ENCODE measurements around the gene IRX3. TPM values are rescaled to one million over a fixed set of nuclear protein-coding genes. Genes with fewer than 3 reads are reported as not detected.
A peak's percentile ranks its signal among the peaks of the same experiment; 100 is the strongest.

Gene IRX3
- total RNA-seq, 2 donors from 2014 or later, result 1.7 to 2.5 TPM

DNA sequence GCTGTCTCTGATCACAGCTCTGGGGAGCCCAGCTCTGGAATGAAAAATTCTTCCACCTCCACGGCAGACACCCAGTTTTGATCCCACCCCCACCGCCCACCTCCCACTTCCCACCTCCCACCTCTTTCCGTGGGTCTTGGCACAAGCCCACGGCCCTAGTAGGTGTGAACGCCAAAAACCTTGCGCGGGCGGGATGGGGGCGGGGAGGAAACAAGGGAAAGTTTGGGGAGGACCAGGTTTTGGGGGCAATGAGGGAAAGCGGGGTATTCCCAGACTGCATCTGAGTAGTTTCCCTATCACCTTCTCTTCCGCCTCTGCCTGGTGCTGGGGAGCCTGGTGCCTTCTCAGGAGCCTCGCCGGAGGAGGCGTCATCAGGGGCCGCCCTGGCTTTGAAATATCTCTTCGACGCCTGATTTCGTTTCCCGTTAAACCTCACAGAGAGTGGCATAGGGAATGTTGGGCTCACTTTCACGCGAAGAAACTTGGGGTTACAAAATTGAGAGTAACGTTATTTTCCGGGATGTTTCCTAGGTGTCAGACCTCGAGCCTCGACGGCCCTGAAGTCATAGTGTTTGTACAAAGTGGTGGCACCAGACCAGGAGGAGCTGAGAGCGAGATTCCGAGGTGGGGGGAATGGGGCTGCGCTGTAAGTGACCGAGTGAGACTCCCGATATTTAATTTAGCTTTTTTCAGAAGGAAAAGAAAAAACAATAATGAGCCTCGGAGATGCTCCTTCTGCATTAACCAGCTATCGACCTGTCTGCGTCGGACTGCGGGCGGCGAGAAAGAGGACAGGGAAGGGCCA is 1.6 kb upstream of the IRX3 start:
- peaks cover 6 to 11% of the 10 kb centered on the region in 2 donors for H3K36me3 Mint-ChIP-seq (ENCODE audit: insufficient read depth in 2 of 2)
- H3K4me3 Mint-ChIP-seq, result peak overlapping the region in 1 of 2 donors; percentile 71
- H3K27ac Mint-ChIP-seq, result no peak overlapping the region
- DNase-seq (no peak), ATAC-seq (replicated peaks in 1 of 2) (no peak)
- no peaks in the 10 kb centered on the region for H3K9me3 Mint-ChIP-seq
- peaks cover 75% of the 10 kb centered on the region for H3K27me3 Mint-ChIP-seq (ENCODE audit: low read depth)
- H3K4me1 Mint-ChIP-seq (ENCODE audit: low read depth), result peaks cover 36% of the 10 kb centered on the region

DNA sequence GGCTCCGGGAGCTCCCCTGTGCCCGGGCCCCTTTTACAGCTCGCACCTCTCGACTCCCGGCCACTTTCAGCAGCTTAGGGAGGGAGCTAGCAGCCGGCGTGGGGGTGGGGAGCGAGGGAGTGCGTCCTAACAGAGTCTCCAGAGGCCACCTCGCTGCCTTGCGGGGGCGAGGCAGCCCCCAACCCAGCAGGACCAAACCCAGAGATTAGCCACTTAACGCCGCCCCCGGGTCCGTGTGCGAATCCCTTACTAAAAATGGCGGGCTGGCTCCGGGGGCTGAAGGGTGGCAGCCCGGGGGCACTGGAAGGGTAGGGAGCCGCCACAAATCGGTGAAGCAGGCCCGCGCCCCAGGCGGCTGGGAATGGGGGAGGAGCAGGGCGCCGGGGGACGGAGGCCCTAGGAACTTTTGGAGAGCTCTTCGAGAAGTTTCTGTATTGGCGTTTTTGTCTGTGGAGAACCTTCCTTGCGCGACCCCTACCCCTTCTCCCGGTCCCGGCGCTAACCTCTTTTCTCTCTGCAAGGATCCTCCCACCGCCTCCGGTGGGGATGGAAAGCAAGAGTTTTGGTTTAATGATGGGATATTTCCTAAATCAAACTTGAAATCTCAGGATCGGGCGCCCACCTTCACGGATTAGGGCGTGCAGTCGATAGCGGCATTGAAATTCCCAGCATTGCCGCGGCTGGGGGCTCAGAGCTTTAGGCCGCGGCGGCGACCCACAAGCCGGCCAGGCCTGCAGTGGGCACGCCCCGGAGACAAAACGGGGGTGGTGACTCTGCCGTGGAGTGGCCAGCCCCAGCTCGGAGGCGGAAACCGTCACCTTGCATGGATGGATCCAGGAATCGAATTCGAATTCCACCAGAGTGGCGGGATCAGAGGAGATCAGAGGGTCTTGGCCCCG is 793 bp upstream of the IRX3 start:
- Mint-ChIP-seq H3K36me3 (ENCODE audit: insufficient read depth in 2 of 2) (peaks cover 6 to 11% of the 10 kb centered on the region in 2 donors), H3K27me3 (ENCODE audit: low read depth) (peaks cover 76% of the 10 kb centered on the region), H3K4me3 (peak overlapping the region; percentile 49 to 71), H3K9me3 (no peaks in the 10 kb centered on the region), H3K27ac (no peak overlapping the region), H3K4me1 (ENCODE audit: low read depth) (peaks cover 41% of the 10 kb centered on the region)
- DNase-seq (no peak), ATAC-seq (replicated peaks in 1 of 2) (no peak)

DNA sequence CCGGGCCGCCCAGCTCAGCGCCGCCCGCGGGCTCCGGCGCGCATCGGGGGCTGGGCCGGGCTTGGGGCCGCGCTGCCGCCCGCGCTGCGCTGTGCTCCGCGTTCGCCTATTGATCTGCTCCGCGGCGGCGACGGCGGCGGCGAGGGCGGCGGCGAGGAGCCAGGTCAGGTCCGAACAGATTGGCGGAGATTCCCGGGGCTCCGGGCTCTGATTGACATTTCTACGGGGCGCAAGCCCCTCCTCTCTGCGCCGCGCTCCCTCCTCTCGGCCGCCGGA is 559 bp downstream of the IRX3 start:
- peaks cover 75% of the 10 kb centered on the region for H3K27me3 Mint-ChIP-seq (ENCODE audit: low read depth)
- H3K4me3 Mint-ChIP-seq, result peak overlapping the region; percentile 79 to 91

DNA sequence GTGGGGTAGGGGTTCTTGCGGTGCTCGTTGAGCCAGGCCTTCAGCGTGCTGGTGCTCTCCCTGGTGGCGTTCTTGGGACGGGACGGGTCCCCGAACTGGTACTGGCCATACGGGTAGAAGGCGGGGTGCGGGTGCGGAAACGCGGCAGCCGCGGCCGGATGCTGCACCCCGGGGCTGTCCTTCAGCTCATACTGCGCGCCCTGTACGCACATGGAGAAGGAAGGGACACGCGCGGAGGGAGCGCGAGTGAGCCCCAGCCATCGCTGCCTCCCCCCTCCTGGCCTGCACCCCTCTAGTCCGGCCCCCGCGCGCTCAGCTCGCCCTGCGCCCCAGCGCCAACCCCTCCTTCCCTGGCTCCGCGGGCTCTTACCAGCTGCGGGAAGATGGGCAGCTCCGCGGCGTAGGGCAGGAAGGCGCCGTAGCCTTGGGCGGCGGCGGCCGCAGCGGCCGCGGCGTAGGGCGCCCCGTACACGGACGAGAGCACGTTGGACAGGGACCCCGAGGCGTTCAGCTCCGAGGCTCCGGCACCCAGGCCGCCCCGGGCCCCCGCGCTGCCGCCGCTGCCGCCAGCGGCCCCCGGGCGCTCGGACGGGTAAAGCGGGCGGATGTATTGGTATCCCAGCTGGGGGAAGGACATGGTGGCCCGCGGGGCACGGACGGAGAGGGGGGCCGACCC is 1.0 kb downstream of the IRX3 start:
- no peaks in the 10 kb centered on the region for H3K9me3 Mint-ChIP-seq
- peaks cover 42% of the 10 kb centered on the region for H3K4me1 Mint-ChIP-seq (ENCODE audit: low read depth)
- H3K4me3 Mint-ChIP-seq, result peak overlapping the region; percentile 63 to 88
- DNase-seq (no peak), ATAC-seq (replicated peaks in 1 of 2) (peak; percentile 16 to 27)
- H3K27me3 Mint-ChIP-seq (ENCODE audit: low read depth), result peaks cover 75% of the 10 kb centered on the region
- H3K27ac Mint-ChIP-seq, result peak overlapping the region; percentile 21
- peaks cover 3 to 8% of the 10 kb centered on the region in 2 donors for H3K36me3 Mint-ChIP-seq (ENCODE audit: insufficient read depth in 2 of 2)

More for the DNA sequence above, 559 bp downstream of the IRX3 start:
- H3K27ac Mint-ChIP-seq, result peak overlapping the region; percentile 80
- peaks cover 46% of the 10 kb centered on the region for H3K4me1 Mint-ChIP-seq (ENCODE audit: low read depth)
- no peaks in the 10 kb centered on the region for H3K9me3 Mint-ChIP-seq
- ATAC-seq (replicated peaks in 1 of 2) (peak; percentile 13 to 20), DNase-seq (no peak)
- H3K36me3 Mint-ChIP-seq (ENCODE audit: insufficient read depth in 2 of 2), result peaks cover 6 to 11% of the 10 kb centered on the region in 2 donors

DNA sequence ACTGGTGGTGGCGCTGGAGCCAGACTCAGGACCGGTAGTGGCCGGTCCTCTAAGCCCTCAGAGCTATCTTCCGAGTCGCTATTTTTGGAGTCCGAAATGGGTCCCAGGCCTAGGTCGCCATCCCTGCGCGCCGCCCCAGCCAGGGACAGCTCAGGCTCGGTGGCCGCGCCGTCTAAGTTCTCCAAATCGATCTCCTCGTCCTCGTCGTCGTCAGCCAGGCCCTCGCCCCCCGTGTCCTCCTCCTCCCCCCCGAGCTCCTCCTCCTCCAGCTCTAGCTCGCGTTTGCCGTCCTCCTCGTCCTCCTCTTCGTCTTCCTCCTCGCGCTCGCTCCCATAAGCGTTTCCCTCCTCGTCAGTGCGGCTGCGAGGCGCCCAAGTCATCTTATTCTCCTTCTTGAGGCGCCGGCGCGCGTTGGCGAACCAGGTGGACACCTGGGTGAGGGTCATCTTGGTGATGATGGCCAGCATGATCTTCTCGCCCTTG is 1.6 kb downstream of the IRX3 start:
- DNase-seq, result no peak
- Mint-ChIP-seq H3K4me1 (ENCODE audit: low read depth) (peaks cover 39% of the 10 kb centered on the region), H3K36me3 (ENCODE audit: insufficient read depth in 2 of 2) (peaks cover 3 to 8% of the 10 kb centered on the region in 2 donors), H3K27ac (peak overlapping the region; percentile 21), H3K9me3 (no peaks in the 10 kb centered on the region), H3K27me3 (ENCODE audit: low read depth) (peaks cover 75% of the 10 kb centered on the region), H3K4me3 (peak overlapping the region; percentile 63 to 88)
- ATAC-seq (replicated peaks in 1 of 2), result no peak

DNA sequence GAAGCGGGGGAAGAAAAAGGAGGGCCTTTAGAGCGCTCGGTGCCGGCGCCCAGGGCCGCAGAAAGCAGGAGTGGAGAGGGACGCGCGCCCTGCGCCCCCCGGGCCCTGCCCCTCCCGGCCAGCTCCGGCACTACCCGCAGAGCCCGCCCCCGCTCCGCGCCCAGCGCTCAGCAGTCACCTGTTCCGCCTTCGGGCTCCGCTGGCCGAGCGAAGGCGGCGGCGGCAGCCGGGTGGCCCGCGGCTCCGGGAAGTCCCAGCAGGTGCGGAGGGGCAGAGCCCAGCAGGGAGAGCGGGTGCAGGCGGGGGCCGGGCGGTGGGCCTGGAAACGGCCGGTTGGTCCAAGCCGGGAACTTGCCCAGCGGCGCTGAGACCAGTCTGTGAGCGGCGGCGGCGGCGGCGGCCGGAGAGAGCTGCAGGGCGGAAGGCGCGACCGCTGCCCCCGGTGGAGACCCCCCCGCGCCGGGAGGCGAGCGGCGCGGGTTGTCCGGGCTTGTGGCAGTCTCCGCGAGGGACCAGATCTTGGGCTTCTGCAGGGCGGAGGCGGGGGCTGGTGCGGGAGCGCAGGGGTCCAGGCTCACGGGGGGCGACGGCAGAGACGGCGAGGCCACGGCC is 2.2 kb downstream of the IRX3 start:
- Mint-ChIP-seq H3K4me3 (peak overlapping the region; percentile 19 to 88), H3K27me3 (ENCODE audit: low read depth) (peaks cover 75% of the 10 kb centered on the region), H3K4me1 (ENCODE audit: low read depth) (peaks cover 38% of the 10 kb centered on the region), H3K27ac (no peak overlapping the region), H3K9me3 (no peaks in the 10 kb centered on the region), H3K36me3 (ENCODE audit: insufficient read depth in 2 of 2) (peaks cover 3 to 8% of the 10 kb centered on the region in 2 donors)
- DNase-seq, result no peak
- ATAC-seq (replicated peaks in 1 of 2), result no peak

DNA sequence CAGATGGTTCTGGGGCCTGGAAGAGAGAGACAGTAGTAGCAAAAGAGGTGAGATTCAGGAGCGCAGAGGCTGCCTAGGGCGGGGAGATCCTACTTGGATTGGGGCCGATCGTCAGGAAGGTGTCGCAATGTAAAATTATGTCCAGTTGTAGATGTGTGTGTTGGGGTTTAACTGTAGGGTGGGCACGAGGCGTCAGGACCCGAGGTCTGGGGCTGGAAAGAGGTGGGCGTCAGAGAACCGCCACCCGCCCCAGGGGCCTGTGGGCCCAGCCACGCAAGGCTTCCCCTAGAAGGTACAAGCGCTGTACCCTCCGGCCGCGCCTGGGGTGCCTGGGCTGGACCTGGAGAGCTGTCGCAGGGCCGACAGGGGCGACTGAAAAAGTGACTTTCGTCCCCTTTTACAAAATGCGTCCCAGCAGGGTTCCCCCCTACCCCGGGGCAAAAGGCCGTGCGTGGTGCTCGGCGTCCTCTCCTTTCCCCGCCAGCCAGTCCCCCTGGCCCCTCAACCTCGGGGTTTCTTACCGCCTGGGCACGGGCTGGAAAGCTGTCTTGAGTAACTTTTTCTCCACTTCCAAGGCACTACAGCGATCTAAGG is 2.8 kb downstream of the IRX3 start:
- no peak for ATAC-seq (replicated peaks in 1 of 2)
- H3K27me3 Mint-ChIP-seq (ENCODE audit: low read depth), result peaks cover 70% of the 10 kb centered on the region
- DNase-seq, result no peak
- H3K27ac Mint-ChIP-seq, result no peak overlapping the region
- H3K36me3 Mint-ChIP-seq (ENCODE audit: insufficient read depth in 2 of 2), result peaks cover 3 to 8% of the 10 kb centered on the region in 2 donors
- H3K4me1 Mint-ChIP-seq (ENCODE audit: low read depth), result peaks cover 34% of the 10 kb centered on the region
- H3K4me3 Mint-ChIP-seq, result peak overlapping the region; percentile 19 to 68
- H3K9me3 Mint-ChIP-seq, result no peaks in the 10 kb centered on the region

DNA sequence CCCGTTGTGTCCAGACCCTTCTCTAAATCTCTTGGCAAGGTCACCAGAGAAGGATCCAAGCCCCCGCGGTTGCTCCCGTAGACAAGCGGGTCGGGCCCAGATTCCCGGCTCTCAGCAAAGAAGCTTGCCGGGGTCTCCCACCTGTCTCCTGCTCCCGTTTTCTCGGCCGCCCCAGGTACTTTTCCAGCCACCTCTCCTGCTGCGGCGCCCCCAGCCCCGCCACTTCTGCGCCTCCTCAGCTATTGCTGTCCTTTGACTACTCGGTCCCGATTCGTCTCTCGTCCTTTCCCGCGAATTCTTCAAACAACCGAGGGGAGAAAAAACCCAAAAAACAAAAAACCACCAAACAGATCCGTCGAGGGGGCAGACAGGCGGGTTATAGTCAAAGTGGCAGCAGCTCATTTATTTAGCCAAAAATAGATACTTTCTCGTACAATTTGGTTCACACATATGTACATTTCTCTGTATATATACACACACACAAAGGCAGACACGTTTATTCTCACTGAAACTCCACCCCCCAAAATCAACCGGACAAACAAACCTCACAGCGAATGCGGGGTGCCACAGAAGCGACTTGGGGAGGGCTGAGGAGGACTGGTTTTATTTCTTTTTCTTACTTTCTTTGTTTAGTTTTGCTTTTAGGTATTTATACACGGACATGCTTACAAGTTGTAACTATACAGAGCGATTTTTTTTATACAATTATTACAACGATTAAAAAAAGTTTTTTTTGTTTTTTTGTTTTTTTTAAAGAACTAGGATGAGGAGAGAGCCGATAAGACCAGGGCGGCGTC is 3.5 kb downstream of the IRX3 start:
- H3K9me3 Mint-ChIP-seq, result no peaks in the 10 kb centered on the region
- peaks cover 3 to 8% of the 10 kb centered on the region in 2 donors for H3K36me3 Mint-ChIP-seq (ENCODE audit: insufficient read depth in 2 of 2)
- H3K4me3 Mint-ChIP-seq, result peak overlapping the region; percentile 61 to 68
- ATAC-seq (replicated peaks in 1 of 2), result no peak
- H3K27me3 Mint-ChIP-seq (ENCODE audit: low read depth), result peaks cover 69% of the 10 kb centered on the region
- H3K4me1 Mint-ChIP-seq (ENCODE audit: low read depth), result peaks cover 33% of the 10 kb centered on the region
- peak overlapping the region; percentile 34 for H3K27ac Mint-ChIP-seq
- DNase-seq, result no peak

DNA sequence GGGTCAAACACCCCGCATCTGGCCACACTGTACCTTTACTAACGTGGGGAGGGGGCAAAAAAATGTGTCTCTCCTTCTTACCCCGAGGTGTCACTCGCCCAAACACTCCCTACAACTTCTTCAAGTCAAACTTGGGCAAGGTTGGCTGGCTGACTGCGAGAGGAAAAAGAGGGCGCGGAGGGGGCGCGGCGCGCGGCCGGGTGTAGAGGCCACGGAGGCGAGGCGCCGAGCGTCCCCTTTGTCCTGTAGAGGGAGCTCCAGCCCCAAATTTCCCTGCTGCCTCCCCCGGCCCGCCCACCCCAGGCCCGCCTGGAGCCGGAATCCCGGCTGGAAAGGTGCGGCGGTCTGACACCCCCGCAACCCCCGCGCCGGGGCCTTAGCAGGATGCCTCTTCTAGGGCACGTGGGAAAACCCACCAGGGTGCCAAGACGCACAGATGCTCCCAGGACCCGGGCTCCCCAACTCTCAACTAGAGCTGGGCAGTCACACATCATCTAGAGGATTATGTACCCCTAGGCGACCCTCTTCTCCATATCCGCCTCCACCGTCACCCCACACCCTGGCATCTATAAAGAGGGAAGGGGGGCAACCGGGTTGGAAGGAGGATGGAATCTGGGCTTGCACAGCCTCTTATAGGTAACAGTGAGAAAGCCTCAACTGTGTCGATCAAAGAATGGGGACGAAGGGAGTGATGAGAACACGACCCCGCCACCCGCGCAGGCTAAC is 4.2 kb downstream of the IRX3 start:
- H3K4me1 Mint-ChIP-seq (ENCODE audit: low read depth), result peaks cover 33% of the 10 kb centered on the region
- ATAC-seq (replicated peaks in 1 of 2) (peak; percentile 49 to 54), DNase-seq (peak; percentile 56 to 57)
- peak overlapping the region; percentile 72 to 79 for H3K4me3 Mint-ChIP-seq
- no peak overlapping the region for H3K27ac Mint-ChIP-seq
- H3K9me3 Mint-ChIP-seq, result no peaks in the 10 kb centered on the region
- peaks cover 3 to 8% of the 10 kb centered on the region in 2 donors for H3K36me3 Mint-ChIP-seq (ENCODE audit: insufficient read depth in 2 of 2)
- H3K27me3 Mint-ChIP-seq (ENCODE audit: low read depth), result peaks cover 68% of the 10 kb centered on the region

DNA sequence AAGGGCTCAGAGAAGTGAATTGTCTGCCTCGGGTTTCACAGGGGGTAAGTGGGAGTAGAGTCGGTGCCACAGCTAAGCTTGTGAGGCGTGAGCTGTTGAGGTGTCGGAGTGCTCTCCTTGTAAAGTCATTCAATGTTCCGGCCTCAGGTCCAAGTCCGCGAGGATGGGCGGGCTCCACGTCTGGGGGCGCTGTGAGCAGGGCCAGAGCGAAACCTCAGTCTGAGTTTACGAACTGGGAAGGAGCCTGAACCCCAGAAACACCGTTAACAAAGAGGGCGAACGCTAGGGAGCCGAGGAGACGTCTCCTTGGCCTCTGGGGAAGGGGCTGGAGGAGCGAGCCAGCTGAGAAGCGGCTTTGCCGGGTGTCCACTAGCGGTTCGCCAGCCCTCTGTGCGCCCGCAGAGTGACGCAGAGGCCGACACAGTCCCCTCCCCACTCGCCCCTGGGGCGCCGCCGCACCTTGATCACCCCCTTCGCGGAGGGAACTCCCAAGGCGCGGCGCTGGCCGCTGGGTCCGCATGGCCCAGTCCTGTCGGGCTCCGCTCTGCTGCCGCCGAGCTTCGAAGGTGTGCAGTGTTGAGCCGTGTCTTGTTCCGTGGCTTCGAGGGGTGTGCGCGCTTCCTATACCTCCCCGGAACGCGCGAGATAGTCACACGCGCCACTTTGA is 4.9 kb downstream of the IRX3 start:
- H3K27ac Mint-ChIP-seq, result no peak overlapping the region
- no peaks in the 10 kb centered on the region for H3K9me3 Mint-ChIP-seq
- ATAC-seq (replicated peaks in 1 of 2) (no peak), DNase-seq (no peak)
- H3K36me3 Mint-ChIP-seq (ENCODE audit: insufficient read depth in 2 of 2), result peaks cover 3 to 8% of the 10 kb centered on the region in 2 donors
- peaks cover 33% of the 10 kb centered on the region for H3K4me1 Mint-ChIP-seq (ENCODE audit: low read depth)
- H3K27me3 Mint-ChIP-seq (ENCODE audit: low read depth), result peaks cover 67% of the 10 kb centered on the region
- peak overlapping the region; percentile 72 to 79 for H3K4me3 Mint-ChIP-seq

DNA sequence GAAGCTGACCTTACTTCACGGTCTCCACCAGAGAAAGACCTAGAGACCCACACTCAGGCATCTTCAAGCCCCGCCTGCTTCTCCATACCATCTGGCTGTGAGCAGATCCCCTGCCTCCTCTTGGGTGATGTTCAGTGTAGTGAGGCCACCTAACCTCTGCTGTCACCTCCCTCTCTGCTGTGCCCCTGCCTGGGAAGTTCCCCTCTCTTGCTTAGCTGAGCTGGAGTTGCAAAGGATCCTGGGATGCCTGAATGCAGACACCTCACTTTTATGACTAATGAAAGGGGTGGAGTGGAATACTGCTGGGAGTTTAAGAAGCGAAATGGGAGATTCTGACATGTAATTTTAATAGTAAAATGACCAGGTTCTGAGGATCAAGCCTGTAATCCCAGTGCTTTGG is 5.8 kb downstream of the IRX3 start:
- H3K4me3 Mint-ChIP-seq, result no peak overlapping the region
- DNase-seq, result no peak
- H3K27me3 Mint-ChIP-seq (ENCODE audit: low read depth), result peaks cover 60% of the 10 kb centered on the region
- H3K27ac Mint-ChIP-seq, result no peak overlapping the region
- peaks cover 3% of the 10 kb centered on the region in 2 donors for H3K36me3 Mint-ChIP-seq (ENCODE audit: insufficient read depth in 2 of 2)
- peak in 1 of 2 donors; percentile 25 for ATAC-seq (replicated peaks in 1 of 2)
- no peaks in the 10 kb centered on the region for H3K9me3 Mint-ChIP-seq
- peaks cover 27% of the 10 kb centered on the region for H3K4me1 Mint-ChIP-seq (ENCODE audit: low read depth)
